ENCODE measurements around the gene GNG12. TPM values are rescaled to one million over a fixed set of nuclear protein-coding genes. Genes with fewer than 3 reads are reported as not detected.

GNG12 gene
- total RNA-seq, 2 donors from 2014 or later: 0.32 to 0.34 TPM

- Mint-ChIP-seq H3K4me1 (ENCODE audit: low read depth) (peaks cover 44% of the 10 kb centered on the region), H3K27ac (peak overlapping the region; percentile 86), H3K27me3 (ENCODE audit: low read depth) (no peaks in the 10 kb centered on the region), H3K9me3 (no peaks in the 10 kb centered on the region), H3K36me3 (ENCODE audit: insufficient read depth in 2 of 2) (peaks cover 16 to 18% of the 10 kb centered on the region in 2 donors), H3K4me3 (peak overlapping the region; percentile 75 to 95)
- DNase-seq (peak; percentile 69 to 71), ATAC-seq (replicated peaks in 1 of 2) (peak; percentile 35 to 39)
These were observed 146.7 kb downstream of the GNG12 start for GRCh38 chr1:67686267-67687197.

DNA sequence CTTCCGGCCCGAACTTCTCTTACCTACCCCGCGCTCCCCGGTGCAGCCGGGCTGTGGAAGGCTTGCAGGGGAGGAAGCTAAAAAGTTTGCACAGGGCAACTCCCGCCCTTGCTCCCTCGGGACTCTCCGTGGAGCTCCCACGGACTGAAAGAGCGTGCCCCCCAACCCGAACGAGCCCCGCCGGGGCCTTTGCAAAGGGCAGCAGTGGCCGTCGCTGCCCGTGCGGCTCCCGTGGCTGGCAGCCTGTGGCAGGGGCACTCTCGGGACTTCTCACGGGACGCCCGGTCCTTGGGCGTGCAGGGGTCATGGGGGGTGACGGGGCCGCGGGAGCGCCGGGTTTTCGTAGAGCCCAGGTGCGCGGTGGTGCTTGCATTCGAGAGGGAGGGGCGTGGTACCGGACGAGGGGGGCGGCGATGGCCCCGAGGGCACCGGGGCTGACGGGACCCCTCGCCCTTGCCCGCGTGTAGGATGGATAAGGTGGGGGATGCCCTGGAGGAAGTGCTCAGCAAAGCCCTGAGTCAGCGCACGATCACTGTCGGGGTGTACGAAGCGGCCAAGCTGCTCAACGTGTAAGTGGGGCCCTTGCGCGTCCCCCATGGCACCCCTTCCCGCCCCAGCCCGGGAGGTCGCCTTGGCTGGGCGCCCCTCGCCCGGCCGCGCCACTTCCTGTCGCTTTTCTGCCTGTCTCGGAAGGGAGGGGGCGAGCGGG, 147.6 kb downstream of the GNG12 start:
- DNase-seq (peak; percentile 71 to 72), ATAC-seq (replicated peaks in 1 of 2) (peak; percentile 7 to 16)
- H3K27ac Mint-ChIP-seq: peak overlapping the region; percentile 58
- H3K4me1 Mint-ChIP-seq (ENCODE audit: low read depth): peaks cover 44% of the 10 kb centered on the region
- no peaks in the 10 kb centered on the region for H3K9me3 Mint-ChIP-seq
- peak overlapping the region; percentile 75 to 95 for H3K4me3 Mint-ChIP-seq
- no peaks in the 10 kb centered on the region for H3K27me3 Mint-ChIP-seq (ENCODE audit: low read depth)
- H3K36me3 Mint-ChIP-seq (ENCODE audit: insufficient read depth in 2 of 2): peaks cover 16 to 18% of the 10 kb centered on the region in 2 donors

DNA sequence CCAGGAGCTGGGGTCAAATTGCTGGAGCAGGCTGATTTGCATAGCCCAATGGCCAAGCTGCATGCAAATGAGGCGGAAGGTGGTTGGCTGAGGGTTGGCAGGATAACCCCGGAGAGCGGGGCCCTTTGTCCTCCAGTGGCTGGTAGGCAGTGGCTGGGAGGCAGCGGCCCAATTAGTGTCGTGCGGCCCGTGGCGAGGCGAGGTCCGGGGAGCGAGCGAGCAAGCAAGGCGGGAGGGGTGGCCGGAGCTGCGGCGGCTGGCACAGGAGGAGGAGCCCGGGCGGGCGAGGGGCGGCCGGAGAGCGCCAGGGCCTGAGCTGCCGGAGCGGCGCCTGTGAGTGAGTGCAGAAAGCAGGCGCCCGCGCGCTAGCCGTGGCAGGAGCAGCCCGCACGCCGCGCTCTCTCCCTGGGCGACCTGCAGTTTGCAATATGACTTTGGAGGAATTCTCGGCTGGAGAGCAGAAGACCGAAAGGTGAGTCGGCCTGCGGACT, 148.2 kb downstream of the GNG12 start, which contains the start of gene GADD45A:
TSS of gene GADD45A (plus strand) at position 135 of the 491 bp plus-strand sequence. CDS start at position 429, 294 bp downstream.
- Mint-ChIP-seq H3K4me1 (ENCODE audit: low read depth) (peaks cover 44% of the 10 kb centered on the region), H3K27ac (peak within 1 kb of the TSS; percentile 85), H3K36me3 (ENCODE audit: insufficient read depth in 2 of 2) (peaks cover 16 to 18% of the 10 kb centered on the region in 2 donors), H3K27me3 (ENCODE audit: low read depth) (no peaks in the 10 kb centered on the region), H3K9me3 (peaks cover 0 to 2% of the 10 kb centered on the region in 2 donors), H3K4me3 (peak within 1 kb of the TSS; percentile 75 to 95)
- ATAC-seq (replicated peaks in 1 of 2) (peak; percentile 85 to 86), DNase-seq (peak; percentile 96 to 98)

GRCh38 chr1:67684526-67685066, 148.7 kb downstream of the GNG12 start:
- Mint-ChIP-seq H3K9me3 (peaks cover 0 to 2% of the 10 kb centered on the region in 2 donors), H3K4me3 (peak overlapping the region; percentile 75 to 95), H3K4me1 (ENCODE audit: low read depth) (peaks cover 44% of the 10 kb centered on the region), H3K36me3 (ENCODE audit: insufficient read depth in 2 of 2) (peaks cover 16 to 18% of the 10 kb centered on the region in 2 donors), H3K27me3 (ENCODE audit: low read depth) (no peaks in the 10 kb centered on the region), H3K27ac (peak overlapping the region; percentile 85)
- no peak for DNase-seq
- ATAC-seq (replicated peaks in 1 of 2): no peak

DNA sequence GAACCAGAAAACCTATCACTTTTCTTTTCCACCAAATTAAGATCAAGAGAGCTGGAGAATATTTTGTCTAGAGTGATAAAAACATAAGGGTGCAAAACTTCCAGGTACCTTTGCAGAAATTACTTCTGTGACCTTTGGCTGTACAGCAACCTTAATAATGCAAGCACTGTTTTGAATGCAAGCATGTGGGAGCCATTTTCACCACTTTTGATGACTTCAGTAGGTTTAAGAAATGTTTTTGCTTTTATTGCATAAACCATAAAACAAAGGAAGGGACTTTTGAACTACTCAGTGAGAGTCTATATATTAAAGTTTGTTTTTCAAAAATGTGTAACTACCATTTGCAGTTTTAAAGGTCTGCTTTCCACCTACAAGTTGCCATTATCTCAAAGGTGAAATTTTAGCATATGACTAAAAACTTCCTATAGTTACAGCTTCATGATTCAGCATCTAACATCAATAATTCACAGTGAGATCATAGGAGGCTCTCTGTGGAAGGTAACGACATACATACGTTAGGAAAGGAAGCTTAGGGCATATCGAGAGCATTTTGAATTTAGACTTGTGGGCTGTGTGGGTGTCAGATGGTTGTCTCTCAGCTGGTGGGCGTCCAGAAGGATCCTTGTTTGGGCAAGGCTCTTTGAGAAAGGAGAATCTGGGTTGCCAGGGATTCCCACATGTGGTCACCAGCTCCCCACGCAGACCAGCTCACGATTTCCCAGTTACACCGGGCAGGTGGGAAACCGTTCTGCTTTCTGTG, 149.3 kb downstream of the GNG12 start:
- peak overlapping the region; percentile 85 for H3K27ac Mint-ChIP-seq
- H3K27me3 Mint-ChIP-seq (ENCODE audit: low read depth): no peaks in the 10 kb centered on the region
- peak overlapping the region; percentile 75 to 95 for H3K4me3 Mint-ChIP-seq
- DNase-seq (peak; percentile 64 to 65), ATAC-seq (replicated peaks in 1 of 2) (peak; percentile 38 to 39)
- H3K36me3 Mint-ChIP-seq (ENCODE audit: insufficient read depth in 2 of 2): peaks cover 16 to 18% of the 10 kb centered on the region in 2 donors
- peaks cover 44% of the 10 kb centered on the region for H3K4me1 Mint-ChIP-seq (ENCODE audit: low read depth)
- H3K9me3 Mint-ChIP-seq: peaks cover 0 to 2% of the 10 kb centered on the region in 2 donors

DNA sequence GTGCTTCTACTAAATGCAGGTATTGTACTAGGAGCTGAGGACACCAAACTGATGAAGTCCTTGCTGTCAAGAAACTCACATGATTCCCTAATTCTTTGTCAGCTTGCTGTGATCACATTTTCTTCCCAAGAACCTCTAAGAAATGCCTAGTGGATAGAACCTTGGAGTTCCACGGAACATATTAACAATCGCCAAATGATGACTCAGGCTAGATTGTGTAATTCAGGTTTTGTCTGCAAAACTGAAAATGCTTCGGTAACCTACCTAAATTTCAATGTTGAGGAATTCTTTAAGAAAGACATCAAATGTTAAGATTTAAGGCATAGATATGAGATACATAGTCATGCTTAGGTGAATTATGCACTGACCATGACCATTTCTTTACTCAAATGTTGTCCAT, 150.0 kb downstream of the GNG12 start:
- H3K27ac Mint-ChIP-seq: peak overlapping the region; percentile 85
- peak overlapping the region; percentile 75 to 95 for H3K4me3 Mint-ChIP-seq
- H3K36me3 Mint-ChIP-seq (ENCODE audit: insufficient read depth in 2 of 2): peaks cover 13 to 15% of the 10 kb centered on the region in 2 donors
- DNase-seq: no peak
- H3K4me1 Mint-ChIP-seq (ENCODE audit: low read depth): peaks cover 39% of the 10 kb centered on the region
- peaks cover 0 to 2% of the 10 kb centered on the region in 2 donors for H3K9me3 Mint-ChIP-seq
- ATAC-seq (replicated peaks in 1 of 2): no peak
- H3K27me3 Mint-ChIP-seq (ENCODE audit: low read depth): no peaks in the 10 kb centered on the region

GRCh38 chr1:67682659-67683197, 150.5 kb downstream of the GNG12 start:
- H3K4me3 Mint-ChIP-seq: peak overlapping the region in 1 of 2 donors; percentile 75
- no peak for ATAC-seq (replicated peaks in 1 of 2)
- H3K27me3 Mint-ChIP-seq (ENCODE audit: low read depth): no peaks in the 10 kb centered on the region

DNA sequence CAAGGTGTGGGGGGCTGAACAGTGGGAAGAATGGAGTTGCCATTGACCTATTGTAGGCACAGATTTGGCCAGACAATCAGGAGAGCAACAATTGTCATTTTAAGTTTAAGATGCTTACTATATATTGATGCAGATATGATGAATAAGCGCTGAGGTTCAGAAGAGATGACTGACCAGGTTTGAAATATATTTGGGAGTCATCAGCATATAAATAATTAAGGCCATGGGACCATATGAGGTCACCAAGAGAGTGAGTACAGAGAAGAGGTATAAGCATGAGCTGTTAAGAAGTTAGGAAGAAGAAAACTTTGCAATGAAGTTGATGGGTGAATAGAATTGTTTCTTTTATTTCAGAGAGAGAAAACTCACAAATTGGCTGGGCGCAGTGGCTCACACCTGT, 152.8 kb downstream of the GNG12 start:
- peaks cover 28% of the 10 kb centered on the region for H3K4me1 Mint-ChIP-seq (ENCODE audit: low read depth)
- peaks cover 0 to 2% of the 10 kb centered on the region in 2 donors for H3K9me3 Mint-ChIP-seq
- no peak for DNase-seq
- peak overlapping the region; percentile 21 for H3K27ac Mint-ChIP-seq
- peaks cover 2% of the 10 kb centered on the region in 2 donors for H3K36me3 Mint-ChIP-seq (ENCODE audit: insufficient read depth in 2 of 2)
- no peaks in the 10 kb centered on the region for H3K27me3 Mint-ChIP-seq (ENCODE audit: low read depth)
- ATAC-seq (replicated peaks in 1 of 2): no peak
- H3K4me3 Mint-ChIP-seq: no peak overlapping the region

More at GRCh38 chr1:67682659-67683197, 150.5 kb downstream of the GNG12 start:
- Mint-ChIP-seq H3K4me1 (ENCODE audit: low read depth) (peaks cover 36% of the 10 kb centered on the region), H3K9me3 (peaks cover 0 to 2% of the 10 kb centered on the region in 2 donors), H3K36me3 (ENCODE audit: insufficient read depth in 2 of 2) (peaks cover 11 to 12% of the 10 kb centered on the region in 2 donors), H3K27ac (peak overlapping the region; percentile 25)
- DNase-seq: no peak

DNA sequence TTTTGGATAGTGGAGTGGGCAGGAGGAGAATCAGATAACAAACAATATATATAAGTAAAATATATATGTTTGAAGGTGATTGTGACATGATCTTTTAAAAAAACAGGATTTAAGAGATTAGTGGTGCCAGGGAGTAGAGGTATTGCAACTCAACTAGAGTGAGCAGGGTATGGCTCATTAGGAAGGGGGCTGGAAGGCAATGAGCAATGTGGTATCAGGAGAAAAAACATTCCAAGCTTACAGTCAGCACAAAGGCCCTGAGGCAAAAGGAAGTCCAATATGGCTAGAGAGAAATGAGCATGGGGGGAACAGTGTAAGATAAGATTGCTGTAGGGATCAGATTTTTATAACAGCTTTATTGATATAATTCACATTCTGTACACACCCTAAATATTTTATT, 153.6 kb downstream of the GNG12 start:
- H3K27ac Mint-ChIP-seq: no peak overlapping the region
- H3K27me3 Mint-ChIP-seq (ENCODE audit: low read depth): no peaks in the 10 kb centered on the region
- H3K4me1 Mint-ChIP-seq (ENCODE audit: low read depth): peaks cover 33% of the 10 kb centered on the region

DNA sequence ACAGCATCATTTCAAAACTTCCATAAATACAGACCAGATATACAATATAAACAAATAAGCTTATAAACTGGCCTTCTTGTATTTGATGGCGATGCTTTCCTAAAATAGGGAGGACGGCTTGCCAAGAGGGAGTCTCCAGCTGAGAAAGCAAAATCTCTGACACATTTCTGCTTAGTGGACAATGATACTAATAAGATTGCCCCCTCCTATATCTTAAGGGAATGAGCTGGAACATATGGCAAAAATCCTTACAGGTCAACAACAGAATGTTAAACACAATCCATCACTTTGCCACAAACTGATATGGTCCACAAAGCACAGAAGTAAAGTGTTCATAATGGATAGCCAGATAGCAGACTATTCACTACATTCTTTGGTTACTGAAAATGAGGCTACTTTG, 155.3 kb downstream of the GNG12 start:
- Mint-ChIP-seq H3K27me3 (ENCODE audit: low read depth) (no peaks in the 10 kb centered on the region), H3K9me3 (peaks cover 0 to 2% of the 10 kb centered on the region in 2 donors), H3K4me1 (ENCODE audit: low read depth) (peaks cover 24% of the 10 kb centered on the region), H3K36me3 (ENCODE audit: insufficient read depth in 2 of 2) (no peaks in the 10 kb centered on the region), H3K27ac (no peak overlapping the region), H3K4me3 (no peak overlapping the region)
- DNase-seq (no peak), ATAC-seq (replicated peaks in 1 of 2) (no peak)

More for the DNA sequence above, 153.6 kb downstream of the GNG12 start:
- Mint-ChIP-seq H3K9me3 (peaks cover 0 to 2% of the 10 kb centered on the region in 2 donors), H3K4me3 (no peak overlapping the region), H3K36me3 (ENCODE audit: insufficient read depth in 2 of 2) (no peaks in the 10 kb centered on the region)
- no peak for DNase-seq
- no peak for ATAC-seq (replicated peaks in 1 of 2)

- Mint-ChIP-seq H3K36me3 (ENCODE audit: insufficient read depth in 2 of 2) (no peaks in the 10 kb centered on the region), H3K4me3 (no peak overlapping the region), H3K27me3 (ENCODE audit: low read depth) (peaks cover 2% of the 10 kb centered on the region), H3K4me1 (ENCODE audit: low read depth) (peaks cover 19% of the 10 kb centered on the region), H3K27ac (no peak overlapping the region), H3K9me3 (peaks cover 0 to 2% of the 10 kb centered on the region in 2 donors)
- ATAC-seq (replicated peaks in 1 of 2): no peak
- no peak for DNase-seq
These were observed 155.9 kb downstream of the GNG12 start for GRCh38 chr1:67677408-67677807.

- Mint-ChIP-seq H3K36me3 (ENCODE audit: insufficient read depth in 2 of 2) (no peaks in the 10 kb centered on the region), H3K4me3 (no peak overlapping the region), H3K4me1 (ENCODE audit: low read depth) (peaks cover 19% of the 10 kb centered on the region), H3K9me3 (peaks cover 0 to 2% of the 10 kb centered on the region in 2 donors), H3K27ac (no peak overlapping the region), H3K27me3 (ENCODE audit: low read depth) (peaks cover 6% of the 10 kb centered on the region)
- DNase-seq (no peak), ATAC-seq (replicated peaks in 1 of 2) (no peak)
These were observed 156.3 kb downstream of the GNG12 start for GRCh38 chr1:67676946-67677345.
